Measurements from ENCODE around the gene MED12L. TPM values are rescaled to one million over a fixed set of nuclear protein-coding genes. Genes with fewer than 3 reads are reported as not detected.

MED12L gene
- total RNA-seq, 1 experiment from 2014 or later: 0.29 TPM

DNA sequence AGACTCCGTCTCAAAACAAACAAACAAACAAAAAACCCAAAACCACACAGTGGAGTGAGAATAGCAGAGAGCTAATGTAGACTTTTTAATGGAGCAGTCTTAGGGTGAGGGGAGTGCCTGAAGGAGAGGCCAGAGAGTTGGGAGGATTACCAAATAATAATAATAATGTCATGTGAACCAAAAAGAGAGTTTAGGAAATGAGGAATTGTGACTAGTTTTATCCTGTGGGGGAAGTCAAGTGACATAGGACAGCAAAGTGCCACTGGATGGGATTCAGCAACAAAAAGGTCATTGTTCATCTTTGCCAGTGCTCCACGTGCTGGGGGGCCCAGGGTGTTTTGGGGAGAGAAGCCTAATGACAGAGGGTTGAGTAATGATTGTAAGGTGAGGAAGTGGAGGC is 218.3 kb downstream of the MED12L start:
- no peaks in the 10 kb centered on the region for H3K27me3 ChIP-seq (replicated peaks)
- H3K4me1 ChIP-seq (replicated peaks): peaks cover 59% of the 10 kb centered on the region
- no peak overlapping the region for H3K4me3 ChIP-seq
- no peak overlapping the region for H3K27ac ChIP-seq
- H3K9me3 ChIP-seq (replicated peaks): no peaks in the 10 kb centered on the region
- no peaks in the 10 kb centered on the region for H3K36me3 ChIP-seq
- DNase-seq (ENCODE audit: low read depth in 1 of 2, low spot score in 2 of 2): no peak

DNA sequence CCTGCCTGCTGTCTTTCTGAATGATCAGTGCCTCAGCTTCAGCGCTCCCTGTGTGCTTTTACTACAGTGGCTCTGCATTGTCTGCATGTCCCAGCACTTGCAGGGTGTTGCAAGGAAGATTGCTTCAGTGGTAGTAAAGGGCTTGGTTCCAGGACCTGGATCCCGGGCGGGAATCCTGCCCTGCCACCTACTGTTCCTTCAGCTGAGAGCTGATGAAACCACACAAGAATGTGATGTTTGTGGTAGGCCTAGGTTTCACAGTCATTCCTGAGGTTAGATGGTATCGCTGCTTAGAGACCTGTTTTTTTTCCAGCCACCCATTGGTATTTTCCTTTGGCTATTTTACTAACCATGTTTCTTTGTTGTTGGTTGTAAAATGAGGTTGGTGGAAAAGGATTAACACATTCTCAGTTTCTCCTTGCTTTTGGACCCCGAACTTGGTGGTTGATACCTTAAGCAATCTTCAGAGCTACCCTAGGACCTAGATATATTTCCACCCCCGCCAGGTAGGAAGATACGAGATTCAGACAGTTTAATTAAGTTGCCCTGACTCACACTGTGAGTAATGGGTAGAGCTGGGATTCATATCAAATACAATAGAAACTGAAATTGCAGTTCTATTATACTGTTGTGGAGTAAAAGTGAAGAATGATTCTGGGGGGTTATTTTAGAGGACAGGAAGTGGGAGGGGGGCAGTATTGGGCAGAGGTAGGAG is 219.8 kb downstream of the MED12L start:
- Histone ChIP-seq H3K27ac (peak overlapping the region; percentile 99), H3K27me3 (replicated peaks) (no peaks in the 10 kb centered on the region), H3K4me1 (replicated peaks) (peaks cover 59% of the 10 kb centered on the region), H3K4me3 (peak overlapping the region; percentile 18), H3K36me3 (no peaks in the 10 kb centered on the region), H3K9me3 (replicated peaks) (no peaks in the 10 kb centered on the region)
- peak; percentile 92 to 96 for DNase-seq (ENCODE audit: low read depth in 1 of 2, low spot score in 2 of 2)

DNA sequence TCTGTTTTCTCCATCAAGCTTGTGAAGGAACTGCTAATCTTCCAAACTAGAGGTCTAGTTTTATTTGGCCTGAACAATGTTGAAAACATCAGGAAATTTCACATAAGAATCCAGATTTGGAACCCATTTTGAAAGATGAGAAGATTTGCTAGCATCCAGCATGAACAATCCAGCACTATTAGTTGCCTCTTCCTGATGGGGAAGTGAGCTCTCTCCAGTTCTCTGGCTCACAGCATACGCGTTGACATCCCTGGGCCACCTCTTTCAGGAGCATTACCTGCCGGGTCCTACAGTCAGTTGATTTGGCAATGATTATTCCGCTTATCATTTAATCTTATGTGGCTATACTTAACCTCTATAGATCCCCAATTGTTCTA is 220.3 kb downstream of the MED12L start:
- no peaks in the 10 kb centered on the region for H3K27me3 ChIP-seq (replicated peaks)
- H3K4me1 ChIP-seq (replicated peaks): peaks cover 59% of the 10 kb centered on the region
- H3K27ac ChIP-seq: peak overlapping the region; percentile 99
- H3K9me3 ChIP-seq (replicated peaks): no peaks in the 10 kb centered on the region
- H3K36me3 ChIP-seq: no peaks in the 10 kb centered on the region
- H3K4me3 ChIP-seq: no peak overlapping the region; the same call in 1 of the 2 replicates
- DNase-seq (ENCODE audit: low read depth in 1 of 2, low spot score in 2 of 2): no peak

DNA sequence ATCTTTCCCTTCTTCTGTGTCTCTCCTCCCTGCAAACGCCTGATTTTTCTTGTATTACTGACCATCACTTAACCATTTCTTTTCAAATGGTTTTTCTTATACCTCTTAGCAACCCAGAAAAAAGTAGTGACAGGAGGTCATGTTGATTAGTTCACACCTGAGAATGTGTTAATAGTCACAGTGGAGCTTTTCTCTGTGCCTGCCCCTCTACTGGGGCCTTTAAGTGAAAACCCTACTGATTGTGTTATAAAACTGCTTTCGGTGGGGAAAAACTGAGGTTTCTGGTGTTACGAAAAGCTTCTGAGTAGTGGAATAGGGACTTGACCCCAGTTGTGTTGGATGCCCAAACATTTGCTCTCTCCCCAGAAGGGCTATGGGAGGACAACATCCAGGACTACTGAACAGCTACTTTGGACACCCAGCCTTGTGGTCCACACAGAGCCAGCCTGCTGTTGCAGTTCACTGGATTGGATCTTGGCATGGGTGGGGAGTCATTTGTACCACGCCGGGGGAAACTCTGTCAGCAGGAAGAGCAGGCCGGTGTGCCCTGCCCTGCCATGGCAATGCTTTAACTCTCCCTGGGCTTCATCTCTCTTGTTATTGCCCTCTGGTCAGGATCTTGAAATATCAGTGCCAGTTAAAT is 220.8 kb downstream of the MED12L start:
- no peak for DNase-seq (ENCODE audit: low read depth in 1 of 2, low spot score in 2 of 2)
- peaks cover 58% of the 10 kb centered on the region for H3K4me1 ChIP-seq (replicated peaks)
- H3K27me3 ChIP-seq (replicated peaks): no peaks in the 10 kb centered on the region
- no peak overlapping the region for H3K4me3 ChIP-seq
- peak overlapping the region; percentile 99 for H3K27ac ChIP-seq
- H3K9me3 ChIP-seq (replicated peaks): no peaks in the 10 kb centered on the region
- no peaks in the 10 kb centered on the region for H3K36me3 ChIP-seq

DNA sequence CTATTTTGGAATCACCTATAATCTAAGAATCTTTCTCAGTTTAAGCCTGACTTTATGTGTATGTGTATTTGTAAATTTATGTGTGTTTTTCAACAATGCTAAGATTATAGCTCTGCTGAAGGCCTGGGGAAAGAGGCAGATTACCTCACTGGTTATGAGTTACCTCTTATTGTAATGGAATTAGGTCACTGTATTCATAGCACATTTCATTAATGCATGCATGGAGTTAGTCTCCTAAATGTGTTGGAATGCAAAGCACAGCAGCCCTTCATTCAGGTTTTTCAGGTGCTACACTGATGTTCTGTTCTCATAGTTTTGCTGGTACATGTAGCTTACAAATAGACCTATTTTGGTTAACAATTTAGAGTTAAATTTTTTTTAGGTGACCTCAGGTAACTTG is 221.7 kb downstream of the MED12L start:
- H3K27me3 ChIP-seq (replicated peaks): no peaks in the 10 kb centered on the region
- no peaks in the 10 kb centered on the region for H3K9me3 ChIP-seq (replicated peaks)
- no peak overlapping the region for H3K4me3 ChIP-seq
- H3K4me1 ChIP-seq (replicated peaks): peaks cover 49% of the 10 kb centered on the region
- no peaks in the 10 kb centered on the region for H3K36me3 ChIP-seq
- no peak for DNase-seq (ENCODE audit: low read depth in 1 of 2, low spot score in 2 of 2)
- H3K27ac ChIP-seq: peak overlapping the region; percentile 99

DNA sequence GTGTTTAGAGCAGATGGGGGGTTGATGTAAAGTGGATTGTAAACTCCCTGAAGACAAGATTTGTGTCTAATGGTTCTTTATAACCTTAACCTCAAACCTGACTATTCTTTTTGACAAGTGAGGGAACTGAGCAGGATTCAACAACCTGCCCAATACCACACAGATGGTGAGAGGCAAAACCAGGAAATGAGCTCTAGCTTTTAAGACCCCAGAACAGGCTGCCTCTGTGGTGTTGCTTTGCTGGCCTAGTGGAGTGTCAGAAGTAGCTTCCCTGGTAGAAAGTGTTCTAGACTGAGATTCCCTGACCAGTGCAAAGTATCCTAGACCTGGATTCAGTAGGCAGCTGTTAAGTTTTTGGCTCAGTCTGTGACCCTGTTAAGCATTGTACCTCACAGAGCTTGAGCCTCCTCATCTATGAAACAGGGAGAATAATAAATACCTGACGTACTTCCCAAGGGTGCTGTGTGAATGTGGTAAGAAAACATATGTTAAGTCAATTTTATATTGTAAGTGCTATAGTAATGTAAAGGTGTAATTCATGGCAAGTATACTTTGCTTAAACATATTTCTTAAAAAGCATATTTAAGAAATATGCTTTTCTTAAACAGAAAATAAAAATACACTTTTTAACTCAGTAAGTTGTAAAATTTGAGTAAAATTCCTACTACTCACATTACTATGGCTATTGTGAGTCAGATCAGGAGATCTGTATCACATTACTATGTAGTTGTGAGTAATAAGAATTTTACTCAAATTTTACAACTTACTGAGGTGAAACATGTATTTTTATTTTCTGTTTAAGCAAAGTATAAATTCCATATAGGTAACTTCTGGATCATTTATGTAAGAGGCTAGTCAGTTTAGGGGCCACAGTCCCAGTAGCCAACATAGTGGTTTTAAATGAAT is 222.4 kb downstream of the MED12L start:
- Histone ChIP-seq H3K9me3 (replicated peaks) (no peaks in the 10 kb centered on the region), H3K36me3 (no peaks in the 10 kb centered on the region), H3K4me1 (replicated peaks) (peaks cover 48% of the 10 kb centered on the region), H3K27me3 (replicated peaks) (no peaks in the 10 kb centered on the region), H3K27ac (0 out of 2 replicates have a peak overlapping the region, but pooled peaks have one; percentile 1), H3K4me3 (no peak overlapping the region)
- DNase-seq (ENCODE audit: low read depth in 1 of 2, low spot score in 2 of 2): no peak

DNA sequence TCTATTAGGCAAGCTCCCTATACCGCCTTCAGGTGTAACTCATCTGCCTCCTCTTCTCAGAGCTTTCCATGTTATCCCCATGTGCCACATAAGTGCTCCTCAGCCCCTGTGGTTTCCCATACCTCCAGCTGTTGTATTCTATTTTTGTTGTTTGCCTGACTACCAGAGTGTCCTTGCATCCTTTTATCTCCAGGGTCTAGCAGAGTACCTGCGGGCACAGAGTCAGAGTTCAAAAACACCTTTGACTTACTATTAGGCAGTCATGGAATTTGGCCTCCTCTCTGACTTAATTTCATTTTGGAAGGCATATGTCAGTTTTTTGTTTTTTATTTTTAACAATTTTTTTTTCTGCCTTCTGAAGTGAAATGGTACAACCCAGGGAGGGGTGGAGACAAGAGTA is 224.1 kb downstream of the MED12L start:
- H3K27me3 ChIP-seq (replicated peaks): no peaks in the 10 kb centered on the region
- no peaks in the 10 kb centered on the region for H3K9me3 ChIP-seq (replicated peaks)
- no peak overlapping the region for H3K27ac ChIP-seq
- peaks cover 41% of the 10 kb centered on the region for H3K4me1 ChIP-seq (replicated peaks)
- H3K36me3 ChIP-seq: no peaks in the 10 kb centered on the region
- no peak for DNase-seq (ENCODE audit: low read depth in 1 of 2, low spot score in 2 of 2)
- no peak overlapping the region for H3K4me3 ChIP-seq

DNA sequence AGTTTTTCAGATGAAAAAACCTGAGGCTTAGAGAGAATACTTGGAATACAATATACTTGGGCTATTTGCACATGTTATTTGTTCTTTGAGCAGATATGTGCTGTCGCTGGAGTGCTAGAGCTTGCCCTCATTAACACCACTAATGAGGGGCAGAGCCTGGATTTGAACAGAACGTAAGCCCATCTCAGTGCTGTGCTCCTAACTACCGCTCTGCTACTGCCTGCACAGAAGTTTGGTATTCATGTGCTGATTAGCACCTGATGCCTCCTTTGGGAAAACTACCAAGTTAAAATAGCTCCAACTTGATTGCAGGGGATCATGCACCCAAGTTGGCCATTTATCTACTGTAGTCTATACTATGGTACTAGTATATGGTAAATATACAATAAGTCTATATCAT is 227.5 kb downstream of the MED12L start:
- no peaks in the 10 kb centered on the region for H3K36me3 ChIP-seq
- H3K4me3 ChIP-seq: no peak overlapping the region
- DNase-seq (ENCODE audit: low read depth in 1 of 2, low spot score in 2 of 2): no peak
- no peaks in the 10 kb centered on the region for H3K9me3 ChIP-seq (replicated peaks)
- no peak overlapping the region for H3K27ac ChIP-seq
- H3K27me3 ChIP-seq (replicated peaks): no peaks in the 10 kb centered on the region
- H3K4me1 ChIP-seq (replicated peaks): peaks cover 32% of the 10 kb centered on the region

DNA sequence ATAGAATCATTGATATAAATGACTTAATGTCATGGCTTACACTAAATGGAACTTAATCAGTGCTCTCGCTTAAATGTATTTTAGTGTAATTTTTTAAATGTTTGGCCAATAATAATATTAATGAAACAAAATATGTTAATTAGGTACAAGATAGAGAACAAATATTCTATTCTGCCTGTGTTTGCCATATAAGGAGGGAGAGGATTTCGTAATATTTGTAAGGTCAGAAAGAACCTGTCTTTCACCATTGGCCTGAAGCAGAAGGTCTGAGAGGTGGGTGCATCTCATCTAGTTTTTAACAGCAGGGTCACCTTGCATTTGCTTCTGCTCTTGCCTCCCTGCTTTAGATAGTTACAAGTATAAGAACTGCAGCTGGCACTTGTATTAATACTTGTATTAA is 228.7 kb downstream of the MED12L start:
- Histone ChIP-seq H3K27me3 (replicated peaks) (no peaks in the 10 kb centered on the region), H3K9me3 (replicated peaks) (no peaks in the 10 kb centered on the region), H3K36me3 (no peaks in the 10 kb centered on the region), H3K4me3 (no peak overlapping the region), H3K27ac (peak overlapping the region; percentile 87; the same call in 1 of the 2 replicates), H3K4me1 (replicated peaks) (peaks cover 28% of the 10 kb centered on the region)
- DNase-seq (ENCODE audit: low read depth in 1 of 2, low spot score in 2 of 2): no peak

DNA sequence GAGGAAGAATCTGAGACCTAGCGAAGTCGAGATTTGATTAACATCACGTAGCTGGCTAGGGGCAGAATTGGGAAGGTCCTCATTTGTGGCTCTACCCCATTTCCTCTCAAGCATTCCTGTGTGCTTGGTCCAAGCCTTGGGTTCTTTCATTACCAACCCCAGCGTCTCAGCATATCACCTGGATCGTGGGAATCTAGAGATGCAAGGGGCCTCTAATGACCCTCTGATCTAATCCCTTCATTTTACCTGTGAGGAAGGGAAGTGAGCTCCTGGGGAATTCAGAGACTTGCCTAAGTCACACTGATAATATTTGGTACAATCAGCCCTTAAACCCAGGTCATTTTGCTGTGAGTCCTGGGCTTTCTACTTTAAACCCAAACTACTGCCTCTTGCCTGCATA is 229.1 kb downstream of the MED12L start:
- Histone ChIP-seq H3K4me1 (replicated peaks) (peaks cover 28% of the 10 kb centered on the region), H3K27me3 (replicated peaks) (no peaks in the 10 kb centered on the region), H3K4me3 (no peak overlapping the region), H3K9me3 (replicated peaks) (no peaks in the 10 kb centered on the region), H3K36me3 (no peaks in the 10 kb centered on the region), H3K27ac (peak overlapping the region; percentile 87)
- DNase-seq (ENCODE audit: low read depth in 1 of 2, low spot score in 2 of 2): no peak

DNA sequence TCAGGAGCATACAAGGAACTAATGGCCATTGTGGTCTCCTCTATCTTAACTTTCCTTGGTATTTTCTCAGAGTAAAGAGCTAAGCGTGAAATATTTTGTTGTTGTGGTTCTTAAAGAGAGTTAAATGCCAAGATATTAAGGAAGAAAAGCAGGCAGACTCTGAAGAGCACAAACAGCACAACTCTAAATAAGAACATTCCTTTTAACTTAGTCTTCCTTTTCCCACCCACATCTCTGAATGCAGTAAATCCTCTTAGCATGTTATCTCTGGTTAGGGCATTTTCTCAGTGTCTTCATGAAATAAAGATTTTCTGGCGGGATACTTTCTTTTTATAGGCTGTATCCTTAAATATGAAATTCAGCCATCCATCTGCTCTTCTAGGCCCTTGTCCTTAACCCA is 229.7 kb downstream of the MED12L start:
- H3K27me3 ChIP-seq (replicated peaks): no peaks in the 10 kb centered on the region
- DNase-seq (ENCODE audit: low read depth in 1 of 2, low spot score in 2 of 2): peak in 1 of 2 experiments; percentile 76
- H3K4me3 ChIP-seq: no peak overlapping the region
- H3K9me3 ChIP-seq (replicated peaks): no peaks in the 10 kb centered on the region
- H3K36me3 ChIP-seq: no peaks in the 10 kb centered on the region
- peak overlapping the region; percentile 87 for H3K27ac ChIP-seq
- H3K4me1 ChIP-seq (replicated peaks): peaks cover 28% of the 10 kb centered on the region

DNA sequence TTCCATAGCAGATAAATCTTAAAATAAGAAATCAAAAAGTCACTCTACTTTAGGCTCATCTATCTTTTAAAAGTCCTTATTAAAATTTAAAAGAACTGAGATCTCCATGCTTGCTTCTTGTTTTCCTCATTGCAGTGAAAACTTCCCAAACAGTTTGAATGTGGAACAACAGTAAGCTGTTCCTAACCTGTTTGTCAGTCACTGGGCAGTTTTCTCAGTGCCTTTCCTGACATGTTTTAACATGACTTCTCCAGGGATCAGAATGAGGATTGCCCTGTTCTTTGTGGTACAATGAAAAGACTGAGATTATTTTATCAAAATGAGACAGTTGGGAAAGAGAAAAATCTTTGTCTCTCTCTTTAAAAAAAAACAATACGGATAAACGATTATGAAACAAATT is 230.4 kb downstream of the MED12L start:
- Histone ChIP-seq H3K27ac (peak overlapping the region; percentile 87), H3K36me3 (no peaks in the 10 kb centered on the region)
- no peak for DNase-seq (ENCODE audit: low read depth in 1 of 2, low spot score in 2 of 2)

DNA sequence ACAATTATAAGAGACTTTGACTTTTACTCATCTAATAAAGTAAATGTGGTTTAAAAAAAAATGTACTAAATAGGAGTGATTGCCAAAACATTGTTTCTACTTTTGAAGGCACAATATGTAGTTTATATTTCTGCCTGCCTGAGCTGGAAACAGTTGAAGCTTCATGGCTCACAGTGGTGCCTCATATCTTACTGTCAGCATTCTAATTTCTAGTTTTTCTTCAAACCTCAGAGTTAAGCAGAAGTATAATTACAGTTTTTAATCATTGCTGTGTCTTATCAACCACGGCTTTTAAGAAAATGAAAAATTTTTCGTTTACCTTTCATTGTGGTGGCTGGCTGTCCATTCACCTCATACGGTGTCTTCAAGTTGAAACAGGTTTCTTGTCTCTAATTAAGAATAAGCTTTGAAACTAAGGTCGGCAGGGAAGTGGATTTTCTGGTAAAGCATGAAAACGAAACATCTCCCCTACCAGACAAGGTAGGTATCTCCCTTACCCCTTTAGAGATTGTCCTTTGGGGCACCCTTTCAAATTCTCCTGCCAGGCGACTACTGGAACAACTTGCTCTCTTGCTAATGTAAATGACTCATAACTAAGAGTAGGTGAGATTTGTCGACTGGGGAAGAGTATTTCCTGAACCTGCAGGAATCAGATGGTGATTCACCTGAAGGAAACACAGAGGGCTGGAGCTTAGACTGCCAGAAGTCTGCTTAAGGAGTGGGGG is 231.0 kb downstream of the MED12L start, which contains the start of gene GPR87:
GPR87 (minus strand) TSS at position 554 of the 725 bp plus-strand sequence. CDS start 16,720 bp downstream, outside the sequence.
- H3K4me3 ChIP-seq: no peak within 1 kb of the TSS
- no peaks in the 10 kb centered on the region for H3K9me3 ChIP-seq (replicated peaks)
- peaks cover 28% of the 10 kb centered on the region for H3K4me1 ChIP-seq (replicated peaks)
- peak within 1 kb of the TSS; percentile 87 for H3K27ac ChIP-seq
- H3K36me3 ChIP-seq: no peaks in the 10 kb centered on the region
- DNase-seq (ENCODE audit: low read depth in 1 of 2, low spot score in 2 of 2): peak in 1 of 2 experiments; percentile 17
- H3K27me3 ChIP-seq (replicated peaks): no peaks in the 10 kb centered on the region

More for the DNA sequence above, 230.4 kb downstream of the MED12L start:
- Histone ChIP-seq H3K27me3 (replicated peaks) (no peaks in the 10 kb centered on the region), H3K9me3 (replicated peaks) (no peaks in the 10 kb centered on the region), H3K4me3 (no peak overlapping the region), H3K4me1 (replicated peaks) (peaks cover 28% of the 10 kb centered on the region)
